SK-N-SH (cell line): Measurements from ENCODE around the gene MRPS7. TPM values are rescaled to one million over a fixed set of nuclear protein-coding genes. Genes with fewer than 3 reads are reported as not detected.
A peak's percentile ranks its signal among the peaks of the same experiment; 100 is the strongest.

Experiments
- CTCF ChIA-PET: fragments of 300-600, 350-600 bp; formaldehyde crosslinking; extraction: SDS; loops from one replicate; lab custom pipeline; 2021; lab: Yijun Ruan, JAX
- POLR2A ChIA-PET: fragments of 350-600 bp; sonication (Branson Sonifier 250); formaldehyde crosslinking; extraction: SDS; loops from one replicate; lab custom pipeline; 2020; ENCODE audit warnings: antibody characterized with exemption, inconsistent platforms; lab: Yijun Ruan, JAX
- DNase-seq: peaks from one replicate; pipeline ENCODE4 v3.0.0; 2012
- H2AFZ ChIP-seq: fragments of 200-600 bp; sonication (generic); 2 replicates; pipeline ENCODE4 v1.8.1; 2016; ENCODE audit warnings: antibody characterized with exemption, mild to moderate bottlenecking, low read depth
- H3F3A ChIP-seq: fragments of 200-600 bp; sonication (generic); replicated peaks from 2 replicates; pipeline ENCODE3; 2016; ENCODE audit warnings: antibody characterized with exemption, mild to moderate bottlenecking; ENCODE audit not compliant: insufficient read depth
- H3K27ac ChIP-seq, 2 experiments: fragments of 200-500 bp in 1 of 2; fragments of 200-600 bp in 1 of 2; sonication (Bioruptor generic) in 1 of 2; sonication (generic), shearing (Covaris generic) in 1 of 2; 2 replicates each; pipeline versions ENCODE4 v1.5.1 to v1.6.1; 2014 to 2016; ENCODE audit warnings: low read depth in 2 of 2, inconsistent platforms in 1 of 2, low read length in 1 of 2, mild to moderate bottlenecking in 1 of 2, mixed read lengths in 1 of 2
- H3K27me3 ChIP-seq: fragments of 200-600 bp; sonication (generic), shearing (Covaris generic); 2 replicates; pipeline ENCODE4 v1.6.1; 2016; ENCODE audit warnings: mixed run types; ENCODE audit not compliant: insufficient read depth
- H3K36me3 ChIP-seq, 2 experiments: fragments of 200-500 bp in 1 of 2; fragments of 200-600 bp in 1 of 2; sonication (Bioruptor generic) in 1 of 2; sonication (generic) in 1 of 2; replicated peaks in 1 of 2; 2 replicates each; pipeline versions ENCODE3 to v1.5.1; 2014 to 2016; ENCODE audit warnings: low read length in 1 of 2, mild to moderate bottlenecking in 1 of 2; ENCODE audit not compliant: insufficient read depth in 2 of 2, control insufficient read depth in 1 of 2
- H3K4me1 ChIP-seq, 2 experiments: fragments of 200-500 bp in 1 of 2; fragments of 200-600 bp in 1 of 2; sonication (Bioruptor generic) in 1 of 2; sonication (generic), shearing (Covaris generic) in 1 of 2; 2 replicates each; pipeline versions ENCODE4 v1.5.1 to v1.6.1; 2014 to 2016; ENCODE audit warnings: low read depth in 1 of 2, low read length in 1 of 2, mixed run types in 1 of 2; ENCODE audit not compliant: insufficient read depth in 2 of 2, control insufficient read depth in 1 of 2
- H3K4me2 ChIP-seq: fragments of 200-600 bp; sonication (generic), shearing (Covaris generic); 2 replicates; pipeline ENCODE4 v1.6.1; 2017; ENCODE audit warnings: mixed run types
- H3K4me3 ChIP-seq, 2 experiments: fragments of 200-500 bp in 1 of 2; fragments of 200-600 bp in 1 of 2; sonication (Bioruptor generic) in 1 of 2; sonication (generic), shearing (Covaris generic) in 1 of 2; 2 replicates each; pipeline versions ENCODE4 v1.5.1 to v1.8.1; 2014 to 2016; ENCODE audit warnings: low read depth in 2 of 2, inconsistent platforms in 1 of 2, low read length in 1 of 2, mild to moderate bottlenecking in 1 of 2, mixed read lengths in 1 of 2, moderate library complexity in 1 of 2
- H3K79me2 ChIP-seq: fragments of 200-600 bp; sonication (generic); 2 replicates; pipeline ENCODE4 v1.8.1; 2017; ENCODE audit warnings: mild to moderate bottlenecking; ENCODE audit not compliant: insufficient read depth
- H3K9ac ChIP-seq: fragments of 200-600 bp; sonication (generic); 2 replicates; pipeline ENCODE4 v1.6.1; 2017; ENCODE audit warnings: mixed run types
- H3K9me2 ChIP-seq: fragments of 200-600 bp; sonication (generic); 2 replicates; pipeline ENCODE4 v1.6.1; 2017; ENCODE audit warnings: mixed run types
- H3K9me3 ChIP-seq: fragments of 200-600 bp; sonication (generic); 2 replicates; pipeline ENCODE4 v1.6.1; 2017; ENCODE audit warnings: mixed run types, mild to moderate bottlenecking, moderate library complexity
- H4K20me1 ChIP-seq: fragments of 200-600 bp; sonication (generic); 2 replicates; pipeline ENCODE4 v1.6.1; 2017; ENCODE audit warnings: mild to moderate bottlenecking, mixed run types; ENCODE audit not compliant: insufficient read depth
- CHD2 ChIP-seq: fragments of 150-350 bp; IDR thresholded peaks from 2 replicates; pipeline ENCODE4 v1.6.1; 2018; ENCODE audit warnings: low read length; ENCODE audit not compliant: partially characterized antibody
- CTCF ChIP-seq: fragments of 200-600 bp; sonication (generic); IDR thresholded peaks from 2 replicates; pipeline ENCODE4 v1.6.1; 2017; ENCODE audit warnings: antibody characterized with exemption, mild to moderate bottlenecking, moderate library complexity
- ELF1 ChIP-seq: IDR thresholded peaks from 2 replicates; pipeline ENCODE4 v1.4.0; 2012
- FOSL2 ChIP-seq: IDR thresholded peaks from 2 replicates; pipeline ENCODE4 v1.4.0; 2012; ENCODE audit warnings: low read depth, mild to moderate bottlenecking, moderate library complexity, borderline replicate concordance
- FOXM1 ChIP-seq: IDR thresholded peaks from 2 replicates; pipeline ENCODE4 v1.4.0; 2012; ENCODE audit warnings: low read depth, mild to moderate bottlenecking
- GATA2 ChIP-seq: sonication (generic); formaldehyde crosslinking; IDR thresholded peaks from 2 replicates; pipeline ENCODE4 v1.5.0; 2020; ENCODE audit warnings: mild to moderate bottlenecking, missing genetic modification reagents
- IRF3 ChIP-seq: fragments of 150-350 bp; IDR thresholded peaks from 2 replicates; pipeline ENCODE4 v1.6.1; 2016; ENCODE audit warnings: mild to moderate bottlenecking, low read depth, low read length
- MEF2A ChIP-seq: IDR thresholded peaks from 2 replicates; pipeline ENCODE4 v1.4.0; 2012; ENCODE audit warnings: low read depth, borderline replicate concordance
- MXI1 ChIP-seq: IDR thresholded peaks from 2 replicates; pipeline ENCODE4 v1.6.1; 2012; ENCODE audit warnings: mild to moderate bottlenecking, low read depth, low read length, improper control_type of control experiment
- NFIC ChIP-seq: IDR thresholded peaks from 2 replicates; pipeline ENCODE4 v1.4.0; 2012; ENCODE audit warnings: borderline replicate concordance
- RAD21 ChIP-seq: IDR thresholded peaks from 2 replicates; pipeline ENCODE4 v1.6.1; 2012; ENCODE audit warnings: mild to moderate bottlenecking, low read length
- RCOR1 ChIP-seq: fragments of 150-350 bp; IDR thresholded peaks from 2 replicates; pipeline ENCODE4 v1.6.1; 2017; ENCODE audit warnings: antibody characterized with exemption, low read length
- REST ChIP-seq: IDR thresholded peaks from 2 replicates; pipeline ENCODE4 v1.6.1; 2012; ENCODE audit warnings: mild to moderate bottlenecking, low read depth, low read length, moderate library complexity
- RXRA ChIP-seq: IDR thresholded peaks from 2 replicates; pipeline ENCODE4 v1.4.0; 2012; ENCODE audit warnings: low read depth, mild to moderate bottlenecking, borderline replicate concordance
- SIN3A ChIP-seq: IDR thresholded peaks from 2 replicates; pipeline ENCODE4 v1.6.1; 2012; ENCODE audit warnings: low read depth, mild to moderate bottlenecking, low read length, moderate library complexity, borderline replicate concordance
- SMC3 ChIP-seq: IDR thresholded peaks from 2 replicates; pipeline ENCODE4 v1.6.1; 2012; ENCODE audit warnings: low read depth, low read length, improper control_type of control experiment
- TAF1 ChIP-seq: IDR thresholded peaks from 2 replicates; pipeline ENCODE4 v1.6.1; 2012; ENCODE audit warnings: low read depth, mild to moderate bottlenecking, low read length, moderate library complexity, borderline replicate concordance
- USF1 ChIP-seq: IDR thresholded peaks from 2 replicates; pipeline ENCODE4 v1.4.0; 2012; ENCODE audit warnings: low read depth, borderline replicate concordance
- USF2 ChIP-seq: fragments of 150-350 bp; IDR thresholded peaks from 2 replicates; pipeline ENCODE4 v1.6.1; 2017; ENCODE audit warnings: antibody characterized with exemption, low read length, low read depth, borderline replicate concordance
- YY1 ChIP-seq: IDR thresholded peaks from 2 replicates; pipeline ENCODE4 v1.4.0; 2012; ENCODE audit warnings: low read depth, mild to moderate bottlenecking
- ZBTB33 ChIP-seq: IDR thresholded peaks from 2 replicates; pipeline ENCODE4 v1.4.0; 2012; ENCODE audit warnings: low read depth, borderline replicate concordance
- WGBS: methylation state at CpG from one replicate; pipeline ENCODE4 v1.1.6; 2017; ENCODE audit warnings: low lambda C conversion rate; 5-methylcytosine and 5-hydroxymethylcytosine counted together
- polyA plus RNA-seq, 3 experiments: library from polyadenylated mRNA; depleted of rRNA; stranded (reverse); fragments of >200 nt; gene quantifications; 2 replicates each; pipeline ENCODE4 v1.2.3, GENCODE V29; 2012

Gene MRPS7
- polyA plus RNA-seq, 1 of the 3 experiments (the other 2 are of a cell fraction): 82.8 TPM

GRCh38 chr17:75289115-75289831, 27.6 kb downstream of the MRPS7 start, which contains the start of gene SLC25A19:
Gene SLC25A19 (minus strand): TSS chr17:75289433. CDS start chr17:75286764, 2,669 bp downstream.
- H3F3A ChIP-seq: peaks cover 4% of the 10 kb centered on the region
- peak; percentile 99 for DNase-seq
- under 1% methylated on average over 32 of the region's 65 CpGs for WGBS
- peak within 1 kb of the TSS; percentile 73 to 80 for H3K27ac ChIP-seq
- ChIA-PET CTCF (interaction anchor here (0.6 to 7.3 kb wide), 26 partner anchors 9 to 461 kb away, joined by 3 to 83 read pairs (median 4); partner anchors contain the start of genes GGA3, GRB2, MIF4GD and MRPS7), POLR2A (interaction anchor here (0.6 to 2.8 kb wide), 10 partner anchors 16 to 302 kb away, joined by 3 to 36 read pairs (median 4); partner anchors contain the start of genes CDR2L, GGA3, GRB2 and MIF4GD)
- peak within 1 kb of the TSS; percentile 68 to 80 for H3K4me3 ChIP-seq
- H2AFZ ChIP-seq: peak within 1 kb of the TSS; percentile 96
- peaks cover 0 to 4% of the 10 kb centered on the region in 2 experiments for H3K36me3 ChIP-seq
- no peaks in the 10 kb centered on the region for H4K20me1 ChIP-seq
- H3K79me2 ChIP-seq: no peaks in the 10 kb centered on the region
- no peaks in the 10 kb centered on the region for H3K27me3 ChIP-seq
- peaks cover 4 to 5% of the 10 kb centered on the region in 2 experiments; a peak in 2 of 4 replicates for H3K4me1 ChIP-seq
- peak within 1 kb of the TSS; percentile 77 for H3K9ac ChIP-seq
- H3K4me2 ChIP-seq: peak within 1 kb of the TSS; percentile 87
- H3K9me3 ChIP-seq: no peaks in the 10 kb centered on the region
- H3K9me2 ChIP-seq: no peaks in the 10 kb centered on the region
- TF ChIP-seq FOXM1 (no peak), RCOR1 (no peak), YY1 (peak; percentile 85), USF2 (no peak), MEF2A (no peak), IRF3 (no peak), ELF1 (peak; percentile 78), FOSL2 (no peak), USF1 (peak; percentile 46; the same call in 1 of the 2 replicates), ZBTB33 (peak; percentile 92), SIN3A (no peak; the same call in 1 of the 2 replicates), MXI1 (peak; percentile 98), SMC3 (peak; percentile 25; the same call in 1 of the 2 replicates), CTCF (peak; percentile 26; the same call in 1 of the 2 replicates), GATA2 (CRISPR knock-in tag) (no peak), CHD2 (peak; percentile 97), REST (peak; percentile 2; the same call in 1 of the 2 replicates), TAF1 (peak; percentile 54; the same call in 1 of the 2 replicates), RAD21 (0 out of 2 replicates have a peak, but pooled peaks have one; percentile 34), RXRA (no peak), NFIC (no peak)
